Mesodermal cell (in vitro differentiated cells): ENCODE measurements around the gene OR14I1.
"Not testable (repeated sequence)": the region's sequence is repeated elsewhere in the genome, so short reads cannot be mapped to it uniquely, and the experiment has no call there.

Experiments
- H3K27ac ChIP-seq: 2 replicates; pipeline ENCODE4 v1.7.0; 2013; ENCODE audit warnings: mild to moderate bottlenecking, low read depth, low read length, moderate library complexity; ENCODE audit not compliant: severe bottlenecking
- H3K36me3 ChIP-seq: 2 replicates; pipeline ENCODE4 v1.7.1; 2013; ENCODE audit warnings: mild to moderate bottlenecking, low read length, moderate library complexity; ENCODE audit not compliant: control insufficient read depth, insufficient read depth
- H3K4me1 ChIP-seq: one replicate; pipeline ENCODE4 v1.7.1; 2013; ENCODE audit warnings: mild to moderate bottlenecking, low read length; ENCODE audit not compliant: insufficient read depth, control insufficient read depth, poor library complexity, severe bottlenecking
- H3K4me3 ChIP-seq: 2 replicates; pipeline ENCODE4 v1.7.0; 2013; ENCODE audit warnings: low read length, control low read depth, mild to moderate bottlenecking; ENCODE audit not compliant: insufficient read depth, poor library complexity, severe bottlenecking; ENCODE audit errors: extremely low read depth
- H3K9me3 ChIP-seq: 2 replicates; pipeline ENCODE4 v1.7.1; 2013; ENCODE audit warnings: mild to moderate bottlenecking, low read length, moderate library complexity; ENCODE audit not compliant: control insufficient read depth
- WGBS, 2 experiments: methylation state at CpG; one replicate each; pipeline ENCODE4 v1.1.5; 2013; ENCODE audit warnings: missing lambda C conversion rate in 2 of 2; ENCODE audit not compliant: insufficient coverage in 2 of 2; 5-methylcytosine and 5-hydroxymethylcytosine counted together

Gene OR14I1

DNA sequence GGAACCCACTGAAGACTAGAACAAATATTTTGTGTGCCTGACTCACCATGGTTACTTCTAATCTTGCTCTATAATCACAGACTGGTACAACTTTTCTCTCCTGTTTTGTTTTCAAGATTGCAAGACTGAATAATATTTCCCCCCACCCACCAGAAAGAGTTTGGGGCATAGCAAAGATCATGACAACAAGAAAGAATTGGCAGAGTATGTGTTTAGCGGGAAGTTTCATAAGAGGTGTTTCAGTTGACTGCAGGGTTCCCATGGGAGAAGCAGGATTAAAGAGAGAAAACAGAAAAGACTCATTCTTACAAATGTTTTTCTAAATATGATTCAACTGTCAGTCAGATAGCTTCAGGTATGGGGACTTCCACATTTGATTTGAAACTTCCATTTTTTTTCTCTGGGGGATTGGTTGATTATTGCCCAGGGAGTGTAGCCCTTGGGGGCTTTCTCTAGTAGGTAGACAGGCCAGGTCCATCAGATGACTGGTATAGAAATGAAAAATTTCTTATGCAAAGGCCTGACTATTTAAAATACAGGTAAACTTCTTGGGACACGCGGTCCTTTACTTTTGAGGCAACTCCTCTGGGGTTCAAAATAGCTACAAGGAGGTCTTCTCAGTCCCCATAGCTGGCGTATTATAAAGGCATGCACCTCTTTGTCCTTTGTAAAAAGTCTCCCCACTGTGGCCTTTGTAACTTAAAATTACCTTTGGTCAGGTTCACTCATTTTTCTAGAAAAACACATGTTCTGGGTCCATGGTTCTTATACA lies 13.9 kb downstream of the OR14I1 start:
- Histone ChIP-seq H3K4me1 (no peaks in the 10 kb centered on the region), H3K36me3 (no peaks in the 10 kb centered on the region), H3K4me3 (no peak overlapping the region), H3K27ac (no peak overlapping the region), H3K9me3 (peaks cover 59% of the 10 kb centered on the region)
- 52 to 69% methylated on average over 3 of the region's 4 CpGs for WGBS, 2 experiments

DNA sequence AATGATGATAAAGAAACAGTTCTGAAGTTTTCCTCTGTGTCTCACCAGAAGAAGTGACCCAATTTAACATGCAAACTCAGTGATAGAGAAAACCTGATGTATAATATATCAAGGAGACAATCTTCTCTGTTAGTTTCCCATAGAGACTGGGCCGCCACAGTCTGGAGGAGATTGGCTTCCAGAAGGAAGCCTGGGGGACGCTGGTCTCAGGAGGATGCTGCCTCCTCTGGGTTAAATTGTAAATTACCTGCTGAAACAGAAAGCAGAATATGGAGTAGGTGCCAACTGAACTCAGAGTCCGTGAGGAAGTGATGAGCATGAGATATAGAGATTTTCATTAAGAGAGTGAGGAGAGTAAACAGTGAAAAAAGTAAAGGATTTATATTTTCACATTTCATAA lies 15.8 kb downstream of the OR14I1 start:
- peaks cover 52% of the 10 kb centered on the region for H3K9me3 ChIP-seq
- H3K36me3 ChIP-seq = no peaks in the 10 kb centered on the region
- H3K4me3 ChIP-seq = no peak overlapping the region
- WGBS, 2 experiments = 50% methylated on average over 2 of the region's 3 CpGs; no CpG with 5 or more reads in 1 of the 2 experiments
- H3K4me1 ChIP-seq = no peaks in the 10 kb centered on the region
- no peak overlapping the region for H3K27ac ChIP-seq

DNA sequence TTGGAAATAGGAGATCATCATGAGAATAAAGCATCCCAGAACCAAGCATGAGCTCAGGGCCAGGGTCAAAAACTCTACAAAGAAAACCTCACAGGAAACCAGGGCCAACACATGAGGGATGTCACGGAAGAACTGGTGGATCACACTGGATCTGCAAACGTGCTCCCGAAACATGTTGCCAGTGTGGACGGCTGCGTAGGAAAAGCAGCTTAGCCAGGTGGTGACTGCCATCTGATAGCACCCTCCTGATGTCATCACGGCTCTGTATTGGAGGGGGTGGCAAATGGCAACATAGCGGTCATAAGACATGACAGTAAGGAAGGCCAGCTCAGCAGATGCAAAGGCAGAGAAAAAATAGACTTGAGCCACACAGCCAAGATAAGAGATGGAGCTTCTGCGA lies 20.9 kb downstream of the OR14I1 start:
- no peak overlapping the region for H3K4me3 ChIP-seq
- H3K4me1 ChIP-seq = no peaks in the 10 kb centered on the region
- no peak overlapping the region for H3K27ac ChIP-seq
- H3K36me3 ChIP-seq = no peaks in the 10 kb centered on the region
- WGBS, 2 experiments = 73 to 84% methylated on average over 8 of the region's 8 CpGs
- H3K9me3 ChIP-seq = peaks cover 43% of the 10 kb centered on the region

DNA sequence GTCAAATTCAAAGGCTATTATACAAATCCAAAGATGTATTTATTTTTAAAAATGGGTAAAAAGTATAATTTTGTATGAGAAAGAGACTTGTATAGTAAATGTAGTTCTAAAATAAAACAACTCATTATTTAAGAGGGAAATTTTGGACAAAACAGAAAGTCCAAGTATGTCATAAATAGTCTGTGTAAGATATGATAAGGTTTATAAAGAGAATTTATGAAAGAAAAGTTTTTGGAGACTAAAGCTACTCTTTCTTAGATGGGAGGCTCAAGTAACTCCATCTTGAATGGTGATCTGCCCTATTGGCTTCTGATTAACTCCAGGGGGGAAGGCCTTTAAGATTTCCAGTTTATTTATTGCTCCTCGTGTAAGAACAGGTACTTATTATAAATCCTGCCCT lies 32.6 kb downstream of the OR14I1 start:
- peaks cover 36% of the 10 kb centered on the region for H3K9me3 ChIP-seq

GRCh38 chr1:248663453-248664328 lies 38.9 kb downstream of the OR14I1 start:
- WGBS, 2 experiments = 52 to 67% methylated on average over 1 to 5 of the region's 5 CpGs
- H3K36me3 ChIP-seq, H3K4me3 ChIP-seq, H3K27ac ChIP-seq, H3K4me1 ChIP-seq: not testable (repeated sequence)
- peaks cover 31% of the 10 kb centered on the region for H3K9me3 ChIP-seq

More for the DNA sequence above, 32.6 kb downstream of the OR14I1 start:
- Histone ChIP-seq H3K27ac (no peak overlapping the region), H3K4me1 (no peaks in the 10 kb centered on the region), H3K4me3 (no peak overlapping the region), H3K36me3 (no peaks in the 10 kb centered on the region)
- no CpG with 5 or more reads among the region's 1 CpG for WGBS, 2 experiments

- peaks cover 10% of the 10 kb centered on the region for H3K9me3 ChIP-seq
- H3K4me1 ChIP-seq, H3K27ac ChIP-seq, H3K36me3 ChIP-seq, H3K4me3 ChIP-seq: not testable (repeated sequence)
- no CpG with 5 or more reads among the region's 6 CpGs for WGBS, 2 experiments
Observed at GRCh38 chr1:248656797-248657196, 45.8 kb downstream of the OR14I1 start.

DNA sequence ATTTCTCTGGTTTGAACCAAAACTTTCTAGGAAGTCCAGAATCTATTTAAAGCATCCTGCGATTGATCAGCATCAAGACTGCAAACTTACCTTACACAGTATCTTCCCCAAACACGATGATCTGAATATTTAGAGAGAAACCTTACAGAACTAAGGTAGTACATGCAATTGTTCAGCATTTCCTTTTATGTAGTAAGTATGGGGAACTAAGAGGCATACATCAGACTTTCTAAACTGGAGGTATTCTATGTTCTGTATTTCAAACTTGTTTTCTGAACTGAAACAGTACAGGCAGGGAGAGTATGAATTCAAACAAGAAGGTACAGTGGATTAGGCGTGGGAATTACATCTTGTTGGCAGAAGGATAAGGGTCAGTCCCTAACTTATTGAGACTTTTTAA lies 47.2 kb downstream of the OR14I1 start, which contains the start of gene OR2T27:
Gene OR2T27 (minus strand): TSS at position 175 of the 400 bp plus-strand sequence. CDS start 4,644 bp downstream, outside the sequence.
- not testable (repeated sequence) for H3K27ac ChIP-seq, H3K4me1 ChIP-seq, H3K4me3 ChIP-seq, H3K36me3 ChIP-seq
- H3K9me3 ChIP-seq = peaks cover 10% of the 10 kb centered on the region
- WGBS, 2 experiments = no CpG with 5 or more reads among the region's 3 CpGs
